GM19023 (cell line): ENCODE measurements around the gene MAMDC4.
"Not testable (repeated sequence)": the region's sequence is repeated elsewhere in the genome, so short reads cannot be mapped to it uniquely, and the experiment has no call there.

Experiments used
- ATAC-seq: cut with Tn5 transposase; IDR thresholded peaks from one replicate; pipeline ENCODE4 v1.9.1; 2021; ENCODE audit warnings: mild to moderate bottlenecking, moderate library complexity; ENCODE audit not compliant: unreplicated experiment

The MAMDC4 gene

GRCh38 chr9:136837856-136838277, 14.3 kb upstream of the MAMDC4 start:
- not testable (repeated sequence) for ATAC-seq

- ATAC-seq, result no peak
Measured at GRCh38 chr9:136838314-136839228, 13.6 kb upstream of the MAMDC4 start.

- ATAC-seq, result no peak
Measured at GRCh38 chr9:136839229-136840139, 12.7 kb upstream of the MAMDC4 start.

GRCh38 chr9:136840140-136840876, 11.8 kb upstream of the MAMDC4 start:
- ATAC-seq, result no peak

- ATAC-seq, result no peak
Measured at GRCh38 chr9:136840877-136841645, 11.1 kb upstream of the MAMDC4 start.

GRCh38 chr9:136841646-136842379, 10.3 kb upstream of the MAMDC4 start:
- not testable (repeated sequence) for ATAC-seq

- ATAC-seq, result peak; percentile 75
Measured at GRCh38 chr9:136842380-136842948, 9.7 kb upstream of the MAMDC4 start, which contains the start of gene AJM1. TSS of gene AJM1 (plus strand) at chr9:136842478. CDS start at chr9:136844415, 1,937 bp downstream.

- ATAC-seq, result not testable (repeated sequence)
Measured at GRCh38 chr9:136843159-136843800, 8.9 kb upstream of the MAMDC4 start.

GRCh38 chr9:136843801-136844740, 8.1 kb upstream of the MAMDC4 start:
- not testable (repeated sequence) for ATAC-seq

- no peak for ATAC-seq
Measured at GRCh38 chr9:136844761-136845464, 7.2 kb upstream of the MAMDC4 start.

GRCh38 chr9:136845465-136846260, 6.5 kb upstream of the MAMDC4 start:
- no peak for ATAC-seq

- no peak for ATAC-seq
Measured at GRCh38 chr9:136846376-136847087, 5.6 kb upstream of the MAMDC4 start.

GRCh38 chr9:136847088-136847825, 4.9 kb upstream of the MAMDC4 start:
- ATAC-seq, result no peak

GRCh38 chr9:136847826-136848392, 4.2 kb upstream of the MAMDC4 start:
- no peak for ATAC-seq
